HCT116 (cell line): ENCODE results near the gene RAPGEF1. TPM values are rescaled to one million over a fixed set of nuclear protein-coding genes. Genes with fewer than 3 reads are reported as not detected.

ENCODE experiments used
- ATAC-seq: fragments of 200-7000 bp; cut with Tn5 transposase; 2 replicates; pipeline ENCODE4 v1.9.1; 2020; ENCODE audit warnings: mild to moderate bottlenecking, moderate library complexity
- BruUV-seq: library from RNA; stranded (reverse); fragments of 400-500 nt; replicated peaks from 2 replicates; lab custom pipeline; 2021; lab: Mats Ljungman, UMichigan
- CTCF ChIA-PET: fragments of 300-600 bp; sonication (Branson Sonifier 250); formaldehyde crosslinking; loops from one replicate; lab custom pipeline; 2021; ENCODE audit warnings: antibody characterized with exemption; lab: Charles Lee
- POLR2A ChIA-PET: fragments of 300-600, 350-600 bp; sonication (Branson Sonifier 250); formaldehyde crosslinking; loops from one replicate; lab custom pipeline; 2021; ENCODE audit warnings: antibody characterized with exemption; lab: Charles Lee
- RAD21 ChIA-PET, 2 experiments: fragments of 300-600 bp; sonication (Branson Sonifier 250); formaldehyde crosslinking; loops; one replicate each; lab custom pipeline; 2023; ENCODE audit warnings: low total read pairs in 2 of 2; ENCODE audit not compliant: uncharacterized antibody in 2 of 2, unreplicated experiment in 2 of 2, low non-redundant PET in 1 of 2; lab: Charles Lee
- DNase-seq: peaks from one replicate; pipeline ENCODE4 v3.0.0-alpha.2; 2010; ENCODE audit warnings: low read depth, low spot score
- H2AFZ ChIP-seq: fragments of 200-600 bp; shearing (Covaris generic), sonication (generic); 2 replicates; pipeline ENCODE4 v1.6.1; 2017; ENCODE audit warnings: low read depth, mixed run types, mixed read lengths, antibody characterized with exemption, low read length; ENCODE audit not compliant: poor library complexity, severe bottlenecking
- H3K27ac ChIP-seq: 2 replicates; pipeline ENCODE4 v1.5.1; 2012; ENCODE audit warnings: low read depth, low read length
- H3K27me3 ChIP-seq: fragments of 200-600 bp; sonication (generic); 2 replicates; pipeline ENCODE4 v1.6.1; 2016; ENCODE audit warnings: mixed run types, low read length, mixed read lengths; ENCODE audit not compliant: insufficient read depth
- H3K36me3 ChIP-seq, 2 experiments: fragments of 200-500 bp in 1 of 2; fragments of 200-600 bp in 1 of 2; sonication (Bioruptor generic) in 1 of 2; sonication (generic) in 1 of 2; 2 replicates each; pipeline versions ENCODE4 v1.5.1 to v1.6.1; 2014 to 2016; ENCODE audit warnings: low read length in 2 of 2, inconsistent platforms in 1 of 2, mixed read lengths in 1 of 2, mixed run types in 1 of 2; ENCODE audit not compliant: insufficient read depth in 2 of 2, control insufficient read depth in 1 of 2
- H3K4me1 ChIP-seq, 2 experiments: fragments of 200-600 bp in 1 of 2; sonication (generic) in 1 of 2; 2 replicates each; pipeline versions ENCODE4 v1.5.1 to v1.6.1; 2012 to 2017; ENCODE audit warnings: low read length in 2 of 2, inconsistent platforms in 1 of 2, mild to moderate bottlenecking in 1 of 2, mixed read lengths in 1 of 2, mixed run types in 1 of 2, moderate library complexity in 1 of 2; ENCODE audit not compliant: insufficient read depth in 2 of 2, control insufficient read depth in 1 of 2
- H3K4me2 ChIP-seq: fragments of 200-600 bp; sonication (generic); 2 replicates; pipeline ENCODE4 v1.6.1; 2017; ENCODE audit warnings: mixed run types, low read length, mixed read lengths
- H3K4me3 ChIP-seq, 2 experiments: fragments of 200-600 bp in 1 of 2; sonication (generic) in 1 of 2; replicated peaks in 1 of 2; 2 replicates each; pipeline ENCODE4 v1.5.1; 2011 to 2016; ENCODE audit warnings: low read length in 2 of 2, control low read depth in 1 of 2, low read depth in 1 of 2, mild to moderate bottlenecking in 1 of 2, mixed read lengths in 1 of 2, mixed run types in 1 of 2
- H3K79me2 ChIP-seq: fragments of 200-600 bp; sonication (generic); 2 replicates; pipeline ENCODE4 v1.6.1; 2017; ENCODE audit warnings: mild to moderate bottlenecking, mixed run types, low read length, moderate library complexity, mixed read lengths; ENCODE audit not compliant: insufficient read depth
- H3K9ac ChIP-seq: fragments of 200-600 bp; sonication (generic); 2 replicates; pipeline ENCODE4 v1.6.1; 2016; ENCODE audit warnings: low read length, mixed read lengths
- H3K9me2 ChIP-seq: fragments of 200-600 bp; sonication (generic), shearing (Covaris generic); 2 replicates; pipeline ENCODE4 v1.6.1; 2017; ENCODE audit warnings: mixed run types, mild to moderate bottlenecking, moderate library complexity; ENCODE audit not compliant: insufficient read depth
- H3K9me3 ChIP-seq, 2 experiments: fragments of 200-500 bp in 1 of 2; fragments of 200-600 bp in 1 of 2; sonication (Bioruptor generic) in 1 of 2; sonication (generic) in 1 of 2; 2 replicates each; pipeline ENCODE4 v1.6.1; 2014 to 2017; ENCODE audit warnings: low read length in 2 of 2, mixed read lengths in 2 of 2, inconsistent platforms in 1 of 2, low read depth in 1 of 2, mild to moderate bottlenecking in 1 of 2, mixed run types in 1 of 2, moderate library complexity in 1 of 2; ENCODE audit not compliant: control insufficient read depth in 1 of 2, insufficient read depth in 1 of 2
- H4K20me1 ChIP-seq: fragments of 200-600 bp; sonication (generic), shearing (Covaris generic); 2 replicates; pipeline ENCODE4 v1.6.1; 2017; ENCODE audit warnings: mixed run types, mild to moderate bottlenecking, moderate library complexity; ENCODE audit not compliant: insufficient read depth
- CBX3 ChIP-seq: IDR thresholded peaks from 2 replicates; pipeline ENCODE4 v1.6.1; 2012; ENCODE audit warnings: low read depth
- CTCF ChIP-seq, 3 experiments: fragments of 200-600 bp in 1 of 3; sonication (generic) in 1 of 3; IDR thresholded peaks in 2 of 3; conservative IDR thresholded peaks in 1 of 3; 2 replicates each; pipeline ENCODE4 v1.5.1; 2012 to 2017; ENCODE audit warnings: low read depth in 2 of 3, low read length in 2 of 3, antibody characterized with exemption in 1 of 3, borderline replicate concordance in 1 of 3, control low read depth in 1 of 3, mild to moderate bottlenecking in 1 of 3, mixed read lengths in 1 of 3, mixed run types in 1 of 3, moderate library complexity in 1 of 3; ENCODE audit not compliant: insufficient read depth in 1 of 3
- EGR1 ChIP-seq: IDR thresholded peaks from 2 replicates; pipeline ENCODE4 v1.6.1; 2012; ENCODE audit warnings: low read depth
- ELF1 ChIP-seq: IDR thresholded peaks from 2 replicates; pipeline ENCODE4 v1.6.1; 2012; ENCODE audit warnings: low read depth, borderline replicate concordance
- EZH2 ChIP-seq: fragments of 200-600 bp; sonication (generic); IDR thresholded peaks from 2 replicates; pipeline ENCODE4 v1.6.1; 2017; ENCODE audit warnings: antibody characterized with exemption, mixed run types
- JUND ChIP-seq: IDR thresholded peaks from 2 replicates; pipeline ENCODE4 v1.6.1; 2012
- MAX ChIP-seq: IDR thresholded peaks from 2 replicates; pipeline ENCODE4 v1.6.1; 2012
- POLR2A ChIP-seq: IDR thresholded peaks from 2 replicates; pipeline ENCODE4 v1.7.0; 2011; ENCODE audit warnings: borderline replicate concordance; ENCODE audit not compliant: insufficient read depth, insufficient read length; ENCODE audit errors: extremely low read depth
- POLR2AphosphoS5 ChIP-seq: IDR thresholded peaks from 2 replicates; pipeline ENCODE4 v1.6.1; 2011; ENCODE audit warnings: mild to moderate bottlenecking, low read depth, low read length, moderate library complexity
- REST ChIP-seq: IDR thresholded peaks from 2 replicates; pipeline ENCODE4 v1.6.1; 2012; ENCODE audit warnings: low read depth
- SIN3A ChIP-seq: IDR thresholded peaks from 2 replicates; pipeline ENCODE4 v1.6.1; 2012; ENCODE audit warnings: low read depth
- SP1 ChIP-seq: IDR thresholded peaks from 2 replicates; pipeline ENCODE4 v1.6.1; 2012; ENCODE audit warnings: low read depth
- SRF ChIP-seq: IDR thresholded peaks from 2 replicates; pipeline ENCODE4 v1.6.1; 2012; ENCODE audit warnings: low read depth
- TCF7L2 ChIP-seq: IDR thresholded peaks from 2 replicates; pipeline ENCODE4 v1.7.0; 2011; ENCODE audit warnings: borderline replicate concordance, inconsistent platforms; ENCODE audit not compliant: insufficient read depth, insufficient read length; ENCODE audit errors: extremely low read depth
- YY1 ChIP-seq: IDR thresholded peaks from 2 replicates; pipeline ENCODE4 v1.6.1; 2011; ENCODE audit warnings: low read length, low read depth, moderate library complexity, mild to moderate bottlenecking; ENCODE audit not compliant: insufficient replicate concordance; ENCODE audit errors: extremely low read depth
- ZBTB33 ChIP-seq: IDR thresholded peaks from 2 replicates; pipeline ENCODE4 v1.6.1; 2011; ENCODE audit warnings: mild to moderate bottlenecking, low read length, moderate library complexity; ENCODE audit not compliant: insufficient replicate concordance; ENCODE audit errors: extremely low read depth
- ZFX ChIP-seq: fragments of 450-650 bp; IDR thresholded peaks from 2 replicates; pipeline ENCODE4 v1.6.1; 2017
- intact Hi-C: fragments of 100-400 bp; cut with micrococcal nuclease; formaldehyde crosslinking; loops from 2 replicates; pipeline ENCODE4 v1.10.0; 2022
- total RNA-seq: library from RNA; stranded (reverse); gene quantifications from one replicate; pipeline ENCODE4 v1.2.1, GENCODE V29; 2021; ENCODE audit not compliant: unreplicated experiment

The RAPGEF1 gene
- total RNA-seq, 1 experiment from 2014 or later: 43.0 TPM

- ATAC-seq: no peak
- CTCF ChIA-PET: no interaction called here
- RAD21 ChIA-PET: no interaction called here
- no peaks in the 10 kb centered on the region for H3K27me3 ChIP-seq
- H3K4me1 ChIP-seq: peaks cover 30 to 45% of the 10 kb centered on the region in 2 experiments
- H3K4me3 ChIP-seq: no peak overlapping the region
- POLR2A ChIA-PET: no interaction called here
- no peak overlapping the region for H3K27ac ChIP-seq
- BruUV-seq: no TSS peak
- no peaks in the 10 kb centered on the region for H3K9me2 ChIP-seq
- H3K9me3 ChIP-seq: no peaks in the 10 kb centered on the region
- H3K79me2 ChIP-seq: peaks cover 38% of the 10 kb centered on the region
- no peak for DNase-seq
- H3K36me3 ChIP-seq: no peaks in the 10 kb centered on the region
- H3K9ac ChIP-seq: no peak overlapping the region
- intact Hi-C loops: no loop called here
- TF ChIP-seq CTCF (IDR thresholded peaks at IDR 0.05 in 2 of 3, conservative IDR thresholded peaks at IDR 0.05 in 1 of 3; ENCODE audit: borderline replicate concordance in 1 of 3, insufficient read depth in 1 of 3, low read depth in 2 of 3, low read length in 2 of 3) (no peak), TCF7L2 (no peak), EGR1 (no peak), REST (no peak), SP1 (no peak), MAX (no peak), POLR2AphosphoS5 (no peak), SIN3A (no peak), ZFX (no peak), EZH2 (no peak), CBX3 (no peak), ELF1 (no peak), SRF (no peak), POLR2A (no peak), YY1 (no peak), JUND (no peak), ZBTB33 (no peak)
- TF ChIP-seq, all 23 proteins: peak for 0
- Histone ChIP-seq H3K4me2 (peak overlapping the region; percentile 6), H2AFZ (no peak overlapping the region), H4K20me1 (no peaks in the 10 kb centered on the region; the same call in 1 of the 2 replicates)
Measured at GRCh38 chr9:131707733-131708157, 32.1 kb downstream of the RAPGEF1 start.
